ENCODE data around the gene FLRT3.

FLRT3 gene

GRCh38 chr20:14313341-14314020, 23.9 kb downstream of the FLRT3 start:
- no peak for DNase-seq

- no peak for DNase-seq
Measured at GRCh38 chr20:14312001-14312400, 25.4 kb downstream of the FLRT3 start.

- DNase-seq, result no peak
Measured at GRCh38 chr20:14310977-14311627, 26.3 kb downstream of the FLRT3 start.

GRCh38 chr20:14307956-14308355, 29.5 kb downstream of the FLRT3 start:
- no peak for DNase-seq

- no peak for DNase-seq
Measured at GRCh38 chr20:14304472-14304871, 32.9 kb downstream of the FLRT3 start.

- no peak for DNase-seq
Measured at GRCh38 chr20:14303651-14304050, 33.8 kb downstream of the FLRT3 start.

- DNase-seq, result no peak
Measured at GRCh38 chr20:14303106-14303505, 34.3 kb downstream of the FLRT3 start.

GRCh38 chr20:14299831-14300230, 37.6 kb downstream of the FLRT3 start:
- no peak for DNase-seq

- DNase-seq, result no peak
Measured at GRCh38 chr20:14295770-14296309, 41.6 kb downstream of the FLRT3 start.

GRCh38 chr20:14295238-14295637, 42.2 kb downstream of the FLRT3 start:
- no peak for DNase-seq

GRCh38 chr20:14291502-14291901, 45.9 kb downstream of the FLRT3 start:
- no peak for DNase-seq

GRCh38 chr20:14288341-14289330, 48.8 kb downstream of the FLRT3 start:
- DNase-seq, result no peak

GRCh38 chr20:14284443-14284842, 53.0 kb downstream of the FLRT3 start:
- no peak for DNase-seq

GRCh38 chr20:14282140-14282539, 55.3 kb downstream of the FLRT3 start:
- DNase-seq, result no peak

All from CD4-positive, alpha-beta T cell treated with Interleukin-4 for 1 hour (primary cell).